ENCODE data around the gene RPP25L.

GRCh38 chr9:34566972-34567371 lies 44.9 kb downstream of the RPP25L start:
- TF ChIP-seq RREB1 (CRISPR knock-in tag; IDR thresholded peaks at IDR 0.05) (no peak), CTCF (IDR thresholded peaks at IDR 0.05 in 2 of 3, conservative IDR thresholded peaks at IDR 0.05 in 1 of 3; ENCODE audit: insufficient read depth in 2 of 3, low read depth in 1 of 3, low read length in 3 of 3) (no peak), ZNF589 (CRISPR knock-in tag; IDR thresholded peaks at IDR 0.05; ENCODE audit: low read depth) (no peak)

All from K562 (cell line).